Activated CD4-positive, alpha-beta T cell treated with anti-CD3 and anti-CD28 coated beads, Interleukin-2, Interleukin-6, amounts not matched to agents 100 ng/mL and 50 ng/mL, durations not matched to agents 16 hours and 8 hours (primary cell): Measurements from ENCODE around the gene EFCAB8.
A peak's percentile ranks its signal among the peaks of the same experiment; 100 is the strongest.
"Not testable (repeated sequence)": the region's sequence is repeated elsewhere in the genome, so short reads cannot be mapped to it uniquely, and the experiment has no call there.

Source experiments
- DNase-seq: peaks from one replicate; pipeline ENCODE4 v3.0.0-alpha.2; 2020

EFCAB8 gene

DNA sequence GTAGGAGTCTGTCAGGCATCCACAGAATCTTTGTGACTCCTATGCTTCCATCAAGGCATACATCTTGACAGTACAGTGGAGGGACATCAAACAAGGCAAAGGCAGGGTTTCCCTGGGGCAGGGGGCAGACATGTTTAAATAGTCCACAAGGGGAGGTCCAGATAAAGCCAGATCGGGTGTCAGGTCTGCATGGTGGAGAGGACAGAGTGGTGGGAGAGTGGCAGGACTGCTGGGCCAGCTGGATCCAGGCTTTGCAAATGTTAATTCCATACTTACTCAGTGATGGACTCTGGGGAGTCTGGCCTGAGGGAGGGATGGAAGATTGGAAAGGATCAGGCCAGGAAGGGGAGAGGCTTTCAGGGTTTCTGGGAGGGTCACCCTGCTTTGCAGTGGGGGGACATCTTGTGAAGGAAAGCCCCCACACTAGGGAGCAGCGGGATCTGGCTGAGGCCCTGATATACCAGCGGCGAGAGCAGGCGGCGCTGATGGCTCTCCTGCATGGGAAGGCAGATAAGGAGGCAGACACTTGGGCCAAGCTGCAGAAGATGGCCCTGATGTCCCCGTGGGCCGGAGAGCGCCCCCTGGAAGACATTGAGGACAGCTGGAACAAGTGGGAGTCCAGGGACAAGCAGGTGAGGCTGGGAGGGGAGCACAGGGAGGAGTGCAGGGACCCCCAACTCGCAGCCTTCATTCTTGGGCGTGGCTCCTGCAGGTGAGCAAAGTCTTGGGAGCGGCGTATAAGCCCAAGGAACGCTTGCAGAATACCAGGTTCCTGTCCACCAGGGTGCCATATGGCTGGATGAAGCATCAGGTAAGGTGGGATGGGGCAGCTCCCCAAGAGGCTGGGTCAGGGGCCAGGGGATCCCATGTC lies 100.9 kb downstream of the EFCAB8 start:
- DNase-seq = no peak

- DNase-seq = no peak
Observed at GRCh38 chr20:32960222-32960518, 101.4 kb downstream of the EFCAB8 start.

GRCh38 chr20:32960849-32961731 lies 102.4 kb downstream of the EFCAB8 start:
- DNase-seq = no peak

GRCh38 chr20:32962053-32962452 lies 103.3 kb downstream of the EFCAB8 start:
- no peak for DNase-seq

GRCh38 chr20:32962646-32963045 lies 103.9 kb downstream of the EFCAB8 start:
- not testable (repeated sequence) for DNase-seq

DNA sequence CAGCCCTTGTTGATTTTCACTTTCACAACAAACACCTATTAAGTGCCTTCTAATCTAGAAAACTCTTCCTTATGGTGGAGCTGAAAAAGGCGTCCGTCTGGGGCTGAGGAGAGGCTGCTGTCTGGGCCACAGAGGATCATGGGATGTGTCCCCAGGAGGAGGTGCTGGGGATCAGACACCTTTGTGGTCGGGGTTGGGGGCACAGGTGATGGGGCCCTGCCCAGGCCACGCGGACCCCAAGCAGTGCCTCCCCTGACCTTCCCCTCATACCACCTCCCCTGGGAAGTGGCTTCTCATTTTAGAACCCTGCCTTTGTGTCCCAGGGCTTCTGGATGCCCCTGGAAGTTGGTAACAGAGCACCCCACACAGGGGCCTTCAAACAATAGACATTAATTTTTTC lies 104.5 kb downstream of the EFCAB8 start:
- no peak for DNase-seq

GRCh38 chr20:32964575-32964974 lies 105.9 kb downstream of the EFCAB8 start:
- DNase-seq = no peak

GRCh38 chr20:32965115-32965514 lies 106.4 kb downstream of the EFCAB8 start:
- no peak for DNase-seq

- DNase-seq = no peak
Observed at GRCh38 chr20:32965581-32966373, 107.1 kb downstream of the EFCAB8 start.

DNA sequence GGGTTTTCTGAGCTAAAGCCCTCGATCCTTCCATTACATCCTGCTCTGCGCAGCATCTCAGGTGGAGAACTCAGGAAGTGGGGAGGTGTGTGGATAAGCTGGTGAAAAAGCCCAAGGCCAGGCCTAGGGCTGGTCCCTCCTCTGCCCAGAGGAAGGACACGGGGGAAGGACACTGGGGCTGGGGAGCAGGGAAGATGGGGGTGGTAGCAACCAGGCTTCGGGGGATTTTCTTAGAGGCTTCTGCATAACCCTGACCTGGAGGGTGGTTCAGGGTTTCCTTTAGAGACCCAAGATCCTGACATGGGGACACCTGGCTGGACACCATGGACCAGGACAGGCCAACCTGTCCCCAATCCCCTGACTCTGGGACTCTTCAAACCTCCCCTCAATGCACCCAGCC lies 107.7 kb downstream of the EFCAB8 start:
- DNase-seq = no peak

DNA sequence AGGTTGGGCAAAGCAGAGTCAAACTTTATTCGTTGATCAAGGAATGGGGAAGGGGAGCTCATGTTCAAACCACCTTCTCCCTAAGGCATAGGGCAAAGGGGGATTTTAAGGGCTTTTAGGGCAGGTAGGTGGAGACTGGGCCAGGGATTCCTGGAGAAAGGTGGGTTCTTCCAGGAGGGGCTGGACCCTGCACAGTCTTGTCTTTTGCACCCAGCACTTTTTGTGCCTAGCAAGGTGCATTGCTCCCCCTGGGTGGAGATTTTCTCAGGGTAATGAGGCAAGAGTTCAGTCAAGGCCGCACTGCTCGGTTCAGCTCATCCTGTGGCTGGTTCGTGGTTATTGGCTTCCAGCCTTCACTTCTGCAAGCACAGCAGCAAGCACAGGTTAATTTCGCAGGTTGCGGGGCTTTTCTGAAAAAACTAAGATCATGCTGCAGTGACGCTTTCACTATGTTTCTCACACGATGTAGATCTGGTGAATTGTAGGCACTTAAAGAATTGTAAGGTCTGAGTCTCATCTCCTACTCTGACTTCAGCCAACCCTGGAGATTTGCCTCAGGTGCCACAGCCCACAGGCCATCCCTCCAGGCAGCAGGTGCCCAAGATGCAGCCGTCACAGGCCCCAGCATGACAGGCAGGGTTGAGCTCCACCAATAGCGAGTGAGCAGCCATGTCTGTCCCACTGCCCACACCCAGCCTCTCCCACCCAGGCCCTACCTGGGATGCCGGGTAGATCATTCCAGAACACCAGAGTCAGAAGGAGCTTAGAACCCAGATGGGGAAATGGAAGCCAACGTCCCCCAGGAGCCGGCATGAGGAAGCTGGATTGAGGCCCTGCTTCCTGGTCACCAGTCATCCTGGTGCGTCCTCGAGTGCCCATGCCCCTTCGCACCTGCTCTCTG lies 108.4 kb downstream of the EFCAB8 start:
- DNase-seq = peak; percentile 73

GRCh38 chr20:32967961-32968457 lies 109.3 kb downstream of the EFCAB8 start:
- peak; percentile 31 for DNase-seq

GRCh38 chr20:32968478-32969241 lies 109.9 kb downstream of the EFCAB8 start:
- no peak for DNase-seq

DNA sequence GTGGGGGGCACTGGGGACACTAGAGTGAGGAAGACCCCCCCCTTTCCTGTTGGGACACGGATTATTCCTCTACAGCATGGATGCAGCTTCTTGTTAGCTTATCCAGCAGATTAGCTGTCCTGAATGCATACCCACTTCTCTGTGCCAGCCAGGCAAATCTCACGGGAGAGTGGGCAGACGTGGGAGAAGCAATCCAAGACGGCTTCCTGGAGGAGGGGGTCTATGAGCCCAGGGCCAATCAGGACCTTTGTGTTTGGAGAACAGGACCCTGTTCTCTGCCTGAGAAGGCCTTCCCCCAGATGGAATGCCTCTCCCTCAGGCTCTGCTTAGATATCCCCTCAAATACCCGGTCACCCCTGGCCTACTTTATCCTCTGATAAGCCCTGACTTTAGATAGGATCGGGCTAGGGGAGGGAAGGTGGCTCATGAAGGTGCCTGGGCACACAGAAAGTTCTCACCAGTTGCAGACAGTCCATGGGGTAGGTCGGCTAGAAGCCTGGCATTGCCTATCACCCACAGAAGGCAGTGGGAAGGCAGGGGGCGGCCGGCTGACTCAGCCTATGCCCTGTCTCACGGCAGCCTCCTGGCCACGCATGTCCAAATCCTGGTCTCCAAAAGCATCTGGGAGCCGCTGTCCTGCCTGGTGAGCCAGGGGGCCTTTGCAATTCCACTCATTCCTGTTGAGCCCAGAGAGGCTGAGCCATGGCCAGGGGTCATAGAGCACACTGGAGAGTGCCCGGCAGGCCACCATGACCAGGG lies 110.8 kb downstream of the EFCAB8 start:
- no peak for DNase-seq

DNA sequence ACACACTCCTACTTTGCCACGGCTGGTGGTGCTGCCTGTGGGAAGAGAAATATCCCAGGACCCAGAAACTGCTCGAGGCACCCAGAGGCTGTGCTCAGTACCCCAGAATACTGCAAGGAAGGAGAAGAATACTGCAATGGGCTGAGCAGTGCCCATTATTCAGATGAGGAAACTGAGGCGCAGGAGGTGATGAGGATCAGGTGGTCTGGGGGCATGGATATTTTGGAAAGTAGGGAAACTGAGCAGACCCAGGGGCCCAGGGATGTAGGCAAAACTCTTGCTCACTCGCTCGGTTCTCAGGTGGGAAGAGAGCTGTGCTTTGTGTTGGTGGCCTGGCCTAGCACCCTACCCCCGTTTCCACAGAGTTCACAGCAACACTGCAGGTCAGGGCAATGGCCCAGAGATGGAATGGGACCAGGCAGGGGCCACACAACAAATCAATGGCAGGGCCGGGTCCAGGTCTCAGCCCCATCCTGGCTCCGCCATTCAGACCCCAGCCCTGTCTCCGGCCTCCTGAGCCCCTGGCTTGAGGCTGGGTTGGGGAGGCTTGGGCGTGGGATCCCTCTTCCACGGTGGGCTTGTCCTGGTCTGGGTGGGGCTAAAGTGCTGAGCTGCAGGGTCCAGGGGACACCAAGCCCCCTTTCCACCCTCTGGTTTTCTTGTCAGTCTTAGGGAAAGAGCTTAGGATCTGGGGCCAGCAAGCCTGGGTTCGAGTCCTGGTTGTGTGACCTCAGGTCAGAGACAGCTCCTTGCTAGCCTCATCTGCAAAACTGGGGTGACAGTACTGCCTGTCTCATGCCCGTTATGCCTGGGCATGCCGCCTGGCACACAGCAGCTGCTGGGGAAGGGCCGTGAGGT lies 111.6 kb downstream of the EFCAB8 start:
- no peak for DNase-seq

- DNase-seq = no peak
Observed at GRCh38 chr20:32970973-32971300, 112.2 kb downstream of the EFCAB8 start.

GRCh38 chr20:32971703-32972161 lies 113.0 kb downstream of the EFCAB8 start:
- DNase-seq = peak; percentile 50

DNA sequence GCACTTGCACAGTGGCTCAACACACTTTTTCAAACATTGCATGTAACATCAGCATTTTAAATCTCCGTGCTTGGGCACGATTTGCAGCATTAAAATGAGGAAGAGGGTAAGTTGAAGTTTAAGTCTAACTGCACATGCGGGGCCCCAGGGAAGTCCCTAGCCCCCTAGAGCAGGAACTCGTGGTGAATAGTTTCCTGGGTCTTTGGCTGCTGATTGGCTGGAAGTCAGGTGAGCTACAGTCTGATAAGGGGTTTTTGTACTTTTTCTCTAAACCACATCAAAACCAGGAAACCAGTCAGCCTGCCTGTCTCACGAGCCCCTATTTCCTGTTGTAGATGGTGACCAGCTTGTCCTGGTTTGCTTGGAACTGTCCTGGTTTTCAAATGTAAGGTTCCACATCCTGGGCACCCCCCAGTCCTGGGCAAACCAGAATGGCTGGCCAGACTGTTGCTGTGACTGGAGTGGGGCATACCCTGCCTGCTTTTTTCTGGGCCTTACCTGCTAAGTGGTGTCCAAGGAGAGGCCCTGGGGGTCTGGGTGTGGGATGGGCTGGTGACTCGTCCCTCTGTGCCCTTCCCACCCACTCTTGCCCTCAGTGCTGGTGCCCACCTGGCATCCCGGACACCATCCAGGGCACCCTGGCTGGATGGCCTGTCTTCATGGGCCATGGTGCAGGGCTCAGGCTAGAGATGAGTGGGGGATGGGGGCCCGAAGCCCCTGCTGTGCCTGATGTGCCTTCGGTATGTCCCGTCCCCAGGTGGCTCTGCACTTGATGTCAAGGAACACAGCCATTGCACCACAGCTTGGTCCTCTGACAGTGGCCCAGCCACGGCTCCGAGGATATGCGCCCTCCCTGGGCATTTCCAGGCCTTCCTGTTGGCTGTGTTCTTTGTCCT lies 113.7 kb downstream of the EFCAB8 start:
- peak; percentile 93 for DNase-seq
